ENCODE data around the gene AEN.

The AEN gene, protein sequence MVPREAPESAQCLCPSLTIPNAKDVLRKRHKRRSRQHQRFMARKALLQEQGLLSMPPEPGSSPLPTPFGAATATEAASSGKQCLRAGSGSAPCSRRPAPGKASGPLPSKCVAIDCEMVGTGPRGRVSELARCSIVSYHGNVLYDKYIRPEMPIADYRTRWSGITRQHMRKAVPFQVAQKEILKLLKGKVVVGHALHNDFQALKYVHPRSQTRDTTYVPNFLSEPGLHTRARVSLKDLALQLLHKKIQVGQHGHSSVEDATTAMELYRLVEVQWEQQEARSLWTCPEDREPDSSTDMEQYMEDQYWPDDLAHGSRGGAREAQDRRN

DNA sequence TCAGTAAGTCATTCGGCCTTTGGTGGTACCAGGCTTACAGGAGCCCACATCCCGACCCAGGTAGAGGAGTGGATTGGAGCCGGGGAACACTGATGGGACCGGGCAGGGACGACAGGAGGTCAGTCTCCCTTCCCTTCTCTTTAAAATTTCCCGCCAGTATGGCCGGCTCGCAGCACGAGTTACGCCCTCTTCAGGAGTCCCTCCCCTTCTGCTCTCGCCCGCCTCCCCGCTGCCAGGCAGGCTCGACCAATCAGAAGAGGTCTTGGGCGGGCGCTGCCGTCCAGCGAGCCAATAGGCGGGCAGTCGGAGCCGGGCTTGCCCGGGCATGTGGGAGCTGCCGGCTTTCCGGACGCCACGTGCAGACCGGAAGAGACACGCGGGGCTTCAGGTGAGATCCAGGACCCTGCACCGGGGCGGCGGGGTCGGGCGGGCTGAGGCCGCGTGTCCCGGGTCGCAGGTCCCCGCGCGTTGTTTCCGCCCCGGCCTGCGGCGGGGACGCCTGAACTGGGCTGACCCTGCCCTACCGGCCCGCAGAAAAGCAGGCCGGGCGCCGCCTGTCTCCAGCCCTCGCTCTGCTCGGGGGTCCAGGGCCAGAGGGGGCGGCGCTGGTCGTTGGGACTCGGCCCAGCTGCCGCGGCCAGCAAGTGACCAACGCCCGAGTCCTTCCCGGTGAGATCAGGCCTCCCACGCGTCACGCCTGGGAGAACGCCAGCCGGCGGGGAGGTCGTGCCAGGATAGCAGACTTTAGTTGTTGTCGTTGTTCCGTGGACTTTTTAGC, at the start of gene AEN:
AEN (plus strand) TSS at position 346 of the 778 bp plus-strand sequence. CDS start 4,870 bp downstream, outside the sequence.
- peak; percentile 80 for DNase-seq (ENCODE audit: extremely low read depth, low read depth)
- TF ChIP-seq, protein P1, sequence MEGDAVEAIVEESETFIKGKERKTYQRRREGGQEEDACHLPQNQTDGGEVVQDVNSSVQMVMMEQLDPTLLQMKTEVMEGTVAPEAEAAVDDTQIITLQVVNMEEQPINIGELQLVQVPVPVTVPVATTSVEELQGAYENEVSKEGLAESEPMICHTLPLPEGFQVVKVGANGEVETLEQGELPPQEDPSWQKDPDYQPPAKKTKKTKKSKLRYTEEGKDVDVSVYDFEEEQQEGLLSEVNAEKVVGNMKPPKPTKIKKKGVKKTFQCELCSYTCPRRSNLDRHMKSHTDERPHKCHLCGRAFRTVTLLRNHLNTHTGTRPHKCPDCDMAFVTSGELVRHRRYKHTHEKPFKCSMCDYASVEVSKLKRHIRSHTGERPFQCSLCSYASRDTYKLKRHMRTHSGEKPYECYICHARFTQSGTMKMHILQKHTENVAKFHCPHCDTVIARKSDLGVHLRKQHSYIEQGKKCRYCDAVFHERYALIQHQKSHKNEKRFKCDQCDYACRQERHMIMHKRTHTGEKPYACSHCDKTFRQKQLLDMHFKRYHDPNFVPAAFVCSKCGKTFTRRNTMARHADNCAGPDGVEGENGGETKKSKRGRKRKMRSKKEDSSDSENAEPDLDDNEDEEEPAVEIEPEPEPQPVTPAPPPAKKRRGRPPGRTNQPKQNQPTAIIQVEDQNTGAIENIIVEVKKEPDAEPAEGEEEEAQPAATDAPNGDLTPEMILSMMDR (IDR thresholded peaks at IDR 0.05; ENCODE audit: low read depth, low read length, missing control alignments) = no peak
- peak within 1 kb of the TSS; percentile 92 for H3K4me3 ChIP-seq (replicated peaks; ENCODE audit: low read depth, low read length)

DNA sequence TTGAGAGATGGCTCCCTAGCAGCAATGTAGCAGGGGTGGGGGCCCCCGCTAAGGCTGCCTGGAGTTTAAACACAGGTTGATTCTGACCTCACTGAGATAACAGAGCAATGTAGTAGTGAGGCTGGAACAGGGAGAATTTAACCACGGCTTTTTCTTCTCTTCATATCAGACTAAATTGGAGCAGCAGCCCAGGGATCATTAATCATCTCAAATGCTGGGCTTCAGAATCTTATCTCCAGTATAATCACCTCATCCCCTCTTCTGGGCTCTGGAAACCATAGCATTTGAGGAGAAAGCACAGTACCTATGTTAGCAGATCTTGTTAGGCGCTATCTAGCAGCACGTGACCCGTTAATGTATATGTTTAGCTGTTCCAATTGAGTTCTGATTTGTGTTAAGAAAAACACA, 49.3 kb upstream of the AEN start:
- no peak overlapping the region for H3K4me3 ChIP-seq (replicated peaks; ENCODE audit: low read depth, low read length)
- TF ChIP-seq, protein P1 (IDR thresholded peaks at IDR 0.05; ENCODE audit: low read depth, low read length, missing control alignments) = no peak
- DNase-seq (ENCODE audit: extremely low read depth, low read depth) = no peak

DNA sequence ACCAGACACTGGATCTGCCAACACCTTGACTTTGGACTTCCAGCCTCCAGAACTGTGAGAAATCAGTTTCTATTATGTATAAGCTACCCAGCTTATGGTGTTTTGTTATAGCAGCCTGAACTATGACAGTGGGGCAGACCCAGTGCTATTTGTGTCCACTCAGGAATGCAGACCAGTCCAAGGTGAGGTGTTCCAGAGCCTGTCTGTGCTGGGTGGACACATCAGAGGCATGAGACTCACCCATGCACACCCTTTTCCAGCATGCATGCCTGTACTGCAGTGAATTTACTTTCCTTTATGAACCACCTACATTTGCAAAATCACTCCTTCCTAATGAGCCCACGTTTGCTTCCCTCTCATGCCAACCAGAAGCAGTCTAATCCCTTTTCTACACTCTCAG, 47.1 kb upstream of the AEN start:
- TF ChIP-seq, protein P1 (IDR thresholded peaks at IDR 0.05; ENCODE audit: low read depth, low read length, missing control alignments) = no peak
- no peak overlapping the region for H3K4me3 ChIP-seq (replicated peaks; ENCODE audit: low read depth, low read length)
- no peak for DNase-seq (ENCODE audit: extremely low read depth, low read depth)

DNA sequence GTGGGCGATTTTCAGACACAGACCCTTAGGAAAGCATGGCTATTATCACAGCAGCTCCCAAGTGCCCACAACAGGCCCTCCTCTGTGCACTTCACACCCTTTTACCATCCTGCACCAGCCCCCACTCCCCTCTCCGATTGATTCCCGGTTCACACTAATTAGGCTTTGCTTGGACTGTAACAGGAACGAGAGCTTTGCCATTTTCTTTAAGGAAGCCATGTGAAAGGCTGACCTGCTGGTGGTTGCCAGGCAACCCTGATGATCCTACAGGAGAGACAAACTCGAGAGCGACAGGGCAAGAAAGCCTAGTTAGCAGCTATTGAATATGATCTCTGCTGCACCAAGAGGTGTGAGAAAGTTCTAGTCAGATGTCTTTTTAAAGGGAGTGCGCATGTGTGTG, 46.5 kb upstream of the AEN start:
- H3K4me3 ChIP-seq (replicated peaks; ENCODE audit: low read depth, low read length) = no peak overlapping the region
- DNase-seq (ENCODE audit: extremely low read depth, low read depth) = no peak
- TF ChIP-seq, protein P1 (IDR thresholded peaks at IDR 0.05; ENCODE audit: low read depth, low read length, missing control alignments) = no peak

DNA sequence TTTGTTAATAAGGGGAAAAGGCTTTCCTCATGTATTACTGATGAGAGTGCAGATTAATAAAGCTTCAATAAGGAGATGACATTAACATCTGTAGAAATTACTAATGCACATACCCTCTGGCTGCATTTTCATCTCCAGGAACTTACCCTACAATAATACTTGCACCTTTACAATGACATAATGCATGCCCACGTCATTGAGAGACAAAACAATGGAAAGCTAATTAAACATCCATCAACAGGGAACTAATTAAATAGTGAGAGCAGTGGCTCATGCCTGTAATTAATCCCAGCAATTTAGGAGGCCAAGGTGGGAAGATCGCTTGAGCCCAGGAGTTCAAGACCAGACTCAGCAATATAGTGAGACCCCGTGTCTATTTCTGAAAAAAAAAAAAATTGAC, 41.8 kb upstream of the AEN start:
- no peak for DNase-seq (ENCODE audit: extremely low read depth, low read depth)
- no peak overlapping the region for H3K4me3 ChIP-seq (replicated peaks; ENCODE audit: low read depth, low read length)
- TF ChIP-seq, protein P1 (IDR thresholded peaks at IDR 0.05; ENCODE audit: low read depth, low read length, missing control alignments) = no peak

DNA sequence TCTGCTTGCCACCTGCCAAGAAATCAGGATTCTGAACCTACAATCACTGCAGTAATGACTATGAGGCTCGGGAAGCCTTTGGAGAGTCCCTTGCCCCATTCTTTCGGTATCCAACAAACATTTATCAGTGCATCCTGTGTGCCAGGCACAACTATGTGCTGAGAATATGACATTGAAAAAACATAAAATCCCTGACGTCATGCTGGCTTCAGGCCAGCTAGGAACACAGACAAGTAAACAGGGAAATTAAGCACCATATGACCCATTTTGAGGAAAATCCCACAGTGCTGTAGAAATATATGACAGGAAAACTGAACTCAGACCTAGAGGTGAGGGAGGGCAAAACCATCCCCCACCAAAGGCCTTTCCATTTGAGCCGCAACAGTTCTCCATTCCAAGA, 40.6 kb upstream of the AEN start:
- H3K4me3 ChIP-seq (replicated peaks; ENCODE audit: low read depth, low read length) = no peak overlapping the region
- TF ChIP-seq, protein P1 (IDR thresholded peaks at IDR 0.05; ENCODE audit: low read depth, low read length, missing control alignments) = no peak
- no peak for DNase-seq (ENCODE audit: extremely low read depth, low read depth)

Measured in HFF-Myc (cell line).